ENCODE data around the gene PATL2.
"Not testable (repeated sequence)": the region's sequence is repeated elsewhere in the genome, so short reads cannot be mapped to it uniquely, and the experiment has no call there.

Gene PATL2

GRCh38 chr15:44719293-44719999, 8.3 kb upstream of the PATL2 start:
- peak in 1 of 2 donors; percentile 20 for DNase-seq

GRCh38 chr15:44718927-44719292, 7.8 kb upstream of the PATL2 start:
- no peak for DNase-seq

- DNase-seq, result no peak
Measured at GRCh38 chr15:44718180-44718926, 7.2 kb upstream of the PATL2 start.

GRCh38 chr15:44716983-44717602, 6.0 kb upstream of the PATL2 start:
- no peak for DNase-seq

- DNase-seq, result no peak
Measured at GRCh38 chr15:44715797-44716334, 4.7 kb upstream of the PATL2 start.

GRCh38 chr15:44715142-44715796, 4.1 kb upstream of the PATL2 start:
- no peak for DNase-seq

- DNase-seq, result peak; percentile 30 to 52
Measured at GRCh38 chr15:44713006-44713966, 2.2 kb upstream of the PATL2 start.

GRCh38 chr15:44712346-44713005, 1.4 kb upstream of the PATL2 start:
- peak; percentile 85 to 86 for DNase-seq

- peak; percentile 61 to 72 for DNase-seq
Measured at GRCh38 chr15:44711743-44712345, 721 bp upstream of the PATL2 start.

GRCh38 chr15:44710236-44711095, 657 bp downstream of the PATL2 start:
- peak; percentile 87 to 88 for DNase-seq

GRCh38 chr15:44706946-44707636, 4.0 kb downstream of the PATL2 start:
- no peak for DNase-seq

GRCh38 chr15:44706401-44706800, 4.7 kb downstream of the PATL2 start:
- no peak for DNase-seq

GRCh38 chr15:44705986-44706385, 5.1 kb downstream of the PATL2 start:
- no peak for DNase-seq

- not testable (repeated sequence) for DNase-seq
Measured at GRCh38 chr15:44700676-44701075, 10.4 kb downstream of the PATL2 start.

GRCh38 chr15:44698641-44699040, 12.5 kb downstream of the PATL2 start:
- peak; percentile 43 to 68 for DNase-seq

- no peak for DNase-seq
Measured at GRCh38 chr15:44697014-44697413, 14.1 kb downstream of the PATL2 start.

GRCh38 chr15:44695294-44695693, 15.8 kb downstream of the PATL2 start:
- no peak for DNase-seq

GRCh38 chr15:44694416-44694815, 16.7 kb downstream of the PATL2 start:
- DNase-seq, result no peak

GRCh38 chr15:44692659-44693058, 18.5 kb downstream of the PATL2 start:
- no peak for DNase-seq
